ENCODE data around the gene SLC2A14.
"Not testable (repeated sequence)": the region's sequence is repeated elsewhere in the genome, so short reads cannot be mapped to it uniquely, and the experiment has no call there.

- TF ChIP-seq CTCF, POLR2AphosphoS5 (IDR thresholded peaks at IDR 0.05): not testable (repeated sequence)
Observed at GRCh38 chr12:7806319-7806718, 66.4 kb downstream of the SLC2A14 start.
